H1 (cell line): Measurements from ENCODE around the gene PPP1R1C.

Experiments
- CEBPB ChIP-seq: IDR thresholded peaks from 2 replicates; pipeline ENCODE4 v1.6.1; 2012; ENCODE audit warnings: low read depth, low read length
- CTCF ChIP-seq, 3 experiments: IDR thresholded peaks; 1 replicate in 2 of 3; 2 replicates in 1 of 3; pipeline versions ENCODE4 v1.5.1 to v1.6.1; 2011; ENCODE audit warnings: low read length in 3 of 3, mild to moderate bottlenecking in 3 of 3, inconsistent platforms in 2 of 3, low read depth in 1 of 3, moderate library complexity in 1 of 3; ENCODE audit not compliant: insufficient read depth in 1 of 3; ENCODE audit errors: control extremely low read depth in 1 of 3
- MAFK ChIP-seq: IDR thresholded peaks from 2 replicates; pipeline ENCODE4 v1.6.1; 2012; ENCODE audit warnings: low read depth, mild to moderate bottlenecking, improper control_type of control experiment, low read length
- POLR2AphosphoS5 ChIP-seq: IDR thresholded peaks from 2 replicates; pipeline ENCODE4 v1.6.1; 2011; ENCODE audit warnings: low read depth, low read length
- RAD21 ChIP-seq, 2 experiments: IDR thresholded peaks in 1 of 2; conservative IDR thresholded peaks in 1 of 2; 2 replicates each; pipeline ENCODE4 v1.6.1; 2011; ENCODE audit warnings: low read depth in 2 of 2, low read length in 2 of 2, improper control_type of control experiment in 1 of 2, inconsistent platforms in 1 of 2, mild to moderate bottlenecking in 1 of 2, moderate library complexity in 1 of 2
- RFX5 ChIP-seq: IDR thresholded peaks from 2 replicates; pipeline ENCODE4 v1.6.1; 2011; ENCODE audit warnings: low read depth, low read length, improper control_type of control experiment, borderline replicate concordance
- SP2 ChIP-seq: IDR thresholded peaks from 2 replicates; pipeline ENCODE4 v1.6.1; 2012; ENCODE audit warnings: mild to moderate bottlenecking, low read length, inconsistent platforms
- TAF1 ChIP-seq: IDR thresholded peaks from 2 replicates; pipeline ENCODE4 v1.6.1; 2011; ENCODE audit warnings: mild to moderate bottlenecking, low read depth, low read length
- YY1 ChIP-seq: IDR thresholded peaks from 2 replicates; pipeline ENCODE4 v1.6.1; 2011; ENCODE audit warnings: low read depth, mild to moderate bottlenecking, low read length
- ZNF274 ChIP-seq: IDR thresholded peaks from 2 replicates; pipeline ENCODE4 v1.7.0; 2012; ENCODE audit warnings: low read length, borderline replicate concordance; ENCODE audit errors: extremely low read depth

- TF ChIP-seq SP2 (no peak), ZNF274 (no peak), TAF1 (no peak), MAFK (no peak), CTCF (IDR thresholded peaks at IDR 0.05; ENCODE audit: control extremely low read depth in 1 of 3, insufficient read depth in 1 of 3, low read depth in 1 of 3, low read length in 3 of 3) (no peak), RAD21 (IDR thresholded peaks at IDR 0.05 in 1 of 2, conservative IDR thresholded peaks at IDR 0.05 in 1 of 2; ENCODE audit: low read depth in 2 of 2, low read length in 2 of 2) (no peak), YY1 (no peak), RFX5 (no peak), POLR2AphosphoS5 (no peak), CEBPB (no peak)
These were observed 30.6 kb upstream of the PPP1R1C start for GRCh38 chr2:181955010-181955409.
